ENCODE measurements around the gene GREM1.

The GREM1 gene

DNA sequence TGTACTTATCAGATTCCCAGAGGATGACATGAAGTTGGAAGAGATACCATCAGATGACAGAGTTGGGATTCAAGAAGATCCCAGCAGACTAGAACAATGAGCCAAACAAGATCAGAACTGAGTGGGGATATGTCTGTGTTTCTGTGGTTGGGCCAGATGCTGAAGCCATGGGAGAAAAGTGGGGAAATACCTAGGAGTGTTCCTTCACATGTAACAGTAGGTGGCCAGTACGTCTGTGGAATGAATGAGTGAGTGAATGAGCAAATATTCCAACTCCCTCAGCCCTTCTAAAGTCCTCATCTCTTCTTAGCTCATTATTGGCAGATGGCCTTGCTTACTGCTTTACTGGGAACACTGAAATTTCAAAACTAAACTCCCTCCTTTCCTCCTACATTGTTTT is 32.2 kb upstream of the GREM1 start:
- TF ChIP-seq ZNF274 (IDR thresholded peaks at IDR 0.05; ENCODE audit: low read depth, low read length): no peak
- no peak overlapping the region for H3K4me3 ChIP-seq (ENCODE audit: low read length)

- no peak overlapping the region for H3K4me3 ChIP-seq (ENCODE audit: low read length)
- no peak for TF ChIP-seq ZNF274 (IDR thresholded peaks at IDR 0.05; ENCODE audit: low read depth, low read length)
These were observed 30.2 kb upstream of the GREM1 start for GRCh38 chr15:32687556-32687955.

DNA sequence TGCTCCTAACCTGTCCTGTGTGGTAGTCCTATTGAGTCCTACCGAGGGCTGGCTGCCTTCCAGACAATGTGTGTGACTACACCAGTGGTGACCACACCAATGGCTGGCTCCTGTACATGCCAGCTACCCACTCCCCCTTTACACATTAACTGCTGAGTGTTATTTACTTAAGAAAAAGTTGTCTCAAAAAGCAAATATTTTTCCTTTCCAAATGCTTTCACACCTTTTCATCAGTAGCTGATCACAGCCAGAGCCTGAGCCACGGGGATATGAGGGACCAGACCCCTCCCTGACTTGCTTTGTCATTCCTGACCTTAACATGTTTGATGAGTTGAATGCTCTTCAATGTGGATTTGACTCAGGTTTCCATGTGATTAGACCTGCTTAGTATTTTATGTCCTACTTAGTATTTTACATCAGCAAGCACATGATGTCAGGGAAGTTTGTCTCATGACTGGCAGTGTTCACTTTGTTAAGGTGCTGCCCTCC is 29.6 kb upstream of the GREM1 start:
- no peak overlapping the region for H3K4me3 ChIP-seq (ENCODE audit: low read length)
- TF ChIP-seq ZNF274 (IDR thresholded peaks at IDR 0.05; ENCODE audit: low read depth, low read length): no peak

GRCh38 chr15:32690941-32691688 is 26.7 kb upstream of the GREM1 start:
- TF ChIP-seq ZNF274 (IDR thresholded peaks at IDR 0.05; ENCODE audit: low read depth, low read length): no peak
- no peak overlapping the region for H3K4me3 ChIP-seq (ENCODE audit: low read length)

DNA sequence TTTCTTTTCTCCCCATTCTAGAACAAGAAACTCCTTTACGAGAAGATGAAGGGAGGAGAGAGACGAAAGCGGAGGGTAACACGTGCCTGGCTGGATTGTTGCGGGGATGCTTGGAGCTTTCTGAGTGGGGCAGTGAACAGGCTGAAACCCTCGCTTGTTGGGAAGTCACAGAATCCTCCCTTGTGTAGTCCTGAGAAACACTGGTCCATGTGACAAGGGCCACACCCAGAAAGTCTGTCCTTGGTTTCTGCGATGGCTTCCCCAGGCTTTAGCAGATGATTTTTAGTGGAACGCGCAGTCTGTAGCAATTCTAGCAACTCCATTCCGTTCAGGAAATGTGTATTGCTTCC is 26.1 kb upstream of the GREM1 start:
- TF ChIP-seq ZNF274 (IDR thresholded peaks at IDR 0.05; ENCODE audit: low read depth, low read length): no peak
- no peak overlapping the region for H3K4me3 ChIP-seq (ENCODE audit: low read length)

DNA sequence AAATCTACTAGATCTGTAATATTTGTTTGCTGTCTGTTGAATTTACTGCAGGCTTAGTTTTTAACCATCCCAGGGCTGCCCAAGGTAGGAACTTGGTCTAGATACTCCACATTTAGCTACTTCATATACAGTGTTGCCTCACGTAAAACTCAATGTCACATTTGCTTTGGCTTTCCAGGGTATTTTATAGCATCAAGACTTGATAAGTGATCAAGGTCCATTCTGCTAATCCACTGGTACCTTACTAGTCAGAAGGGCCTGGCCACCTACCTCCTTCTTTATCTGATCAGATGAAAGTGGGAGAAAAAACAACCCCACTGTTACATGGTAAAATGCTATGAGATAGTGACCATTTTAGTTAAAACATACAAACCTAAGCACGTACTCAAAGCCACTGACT is 25.5 kb upstream of the GREM1 start:
- H3K4me3 ChIP-seq (ENCODE audit: low read length): no peak overlapping the region
- no peak for TF ChIP-seq ZNF274 (IDR thresholded peaks at IDR 0.05; ENCODE audit: low read depth, low read length)

DNA sequence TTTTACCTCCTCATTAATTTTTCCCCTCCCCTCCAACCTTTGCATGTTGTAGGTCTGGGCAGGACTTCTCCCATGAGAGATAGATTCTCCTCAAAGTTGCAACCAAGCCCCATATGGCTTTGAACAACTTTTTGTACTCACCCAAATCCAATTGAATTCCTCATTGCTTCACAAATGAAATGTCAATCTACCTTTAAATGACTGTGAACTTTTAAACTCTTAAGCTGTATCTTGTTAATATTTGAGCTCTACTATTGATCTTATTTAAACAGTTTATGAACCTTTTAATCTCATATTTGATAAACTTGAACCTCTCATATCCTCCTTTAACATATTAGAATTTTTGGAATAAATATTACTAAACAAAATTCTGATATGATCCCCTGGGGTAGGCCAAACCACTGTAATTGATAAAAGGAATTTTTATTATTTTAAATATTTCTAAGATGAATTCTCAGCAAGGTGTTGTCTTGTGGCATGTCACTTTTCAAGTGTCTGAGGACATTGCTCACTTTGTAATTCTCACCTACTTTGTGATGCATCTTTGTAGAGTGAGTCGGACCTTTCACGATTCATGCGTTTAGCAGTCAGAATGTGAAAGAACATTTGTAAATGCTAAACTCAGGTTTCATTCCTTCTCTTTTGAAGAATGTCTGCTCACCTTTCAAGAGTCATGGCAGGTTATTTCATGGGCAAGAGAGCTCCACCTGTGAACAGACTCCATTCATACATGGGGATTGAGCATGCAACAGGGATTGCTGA is 23.4 kb upstream of the GREM1 start:
- no peak for TF ChIP-seq ZNF274 (IDR thresholded peaks at IDR 0.05; ENCODE audit: low read depth, low read length)
- H3K4me3 ChIP-seq (ENCODE audit: low read length): no peak overlapping the region

- TF ChIP-seq ZNF274 (IDR thresholded peaks at IDR 0.05; ENCODE audit: low read depth, low read length): no peak
- H3K4me3 ChIP-seq (ENCODE audit: low read length): no peak overlapping the region
These were observed 18.9 kb upstream of the GREM1 start for GRCh38 chr15:32698773-32699390.

DNA sequence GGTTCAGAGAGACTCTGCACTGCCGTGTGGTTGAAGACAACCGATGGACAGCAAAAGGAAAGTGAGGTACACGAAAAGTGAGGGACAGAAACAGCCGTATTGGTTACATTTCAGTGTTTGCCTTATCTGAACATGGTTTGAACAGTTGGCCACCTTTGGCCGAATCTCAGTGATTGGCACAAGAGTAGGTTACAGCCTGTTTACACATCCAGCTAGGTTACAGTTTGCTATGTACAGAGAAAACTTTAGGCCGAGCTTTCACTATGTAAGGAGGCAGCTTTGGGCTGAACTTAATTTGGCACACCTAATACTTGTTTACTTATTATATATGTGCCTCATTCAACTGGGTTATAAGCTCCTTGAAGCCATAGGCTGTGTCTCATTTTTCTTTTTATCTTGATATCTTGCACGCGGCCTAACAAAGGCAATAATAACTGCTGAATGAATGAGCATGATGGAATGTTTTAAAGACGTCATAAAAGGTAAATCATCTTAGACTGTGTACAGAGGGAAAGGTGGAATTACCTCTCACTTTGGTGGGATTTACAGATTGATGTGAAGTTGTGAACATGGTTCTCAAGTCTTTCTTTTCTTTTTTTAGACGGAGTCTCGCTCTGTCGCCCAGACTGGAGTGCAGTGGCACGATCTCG is 17.2 kb upstream of the GREM1 start:
- no peak for TF ChIP-seq ZNF274 (IDR thresholded peaks at IDR 0.05; ENCODE audit: low read depth, low read length)
- no peak overlapping the region for H3K4me3 ChIP-seq (ENCODE audit: low read length)

- no peak overlapping the region for H3K4me3 ChIP-seq (ENCODE audit: low read length)
- no peak for TF ChIP-seq ZNF274 (IDR thresholded peaks at IDR 0.05; ENCODE audit: low read depth, low read length)
These were observed 15.9 kb upstream of the GREM1 start for GRCh38 chr15:32701863-32702262.

DNA sequence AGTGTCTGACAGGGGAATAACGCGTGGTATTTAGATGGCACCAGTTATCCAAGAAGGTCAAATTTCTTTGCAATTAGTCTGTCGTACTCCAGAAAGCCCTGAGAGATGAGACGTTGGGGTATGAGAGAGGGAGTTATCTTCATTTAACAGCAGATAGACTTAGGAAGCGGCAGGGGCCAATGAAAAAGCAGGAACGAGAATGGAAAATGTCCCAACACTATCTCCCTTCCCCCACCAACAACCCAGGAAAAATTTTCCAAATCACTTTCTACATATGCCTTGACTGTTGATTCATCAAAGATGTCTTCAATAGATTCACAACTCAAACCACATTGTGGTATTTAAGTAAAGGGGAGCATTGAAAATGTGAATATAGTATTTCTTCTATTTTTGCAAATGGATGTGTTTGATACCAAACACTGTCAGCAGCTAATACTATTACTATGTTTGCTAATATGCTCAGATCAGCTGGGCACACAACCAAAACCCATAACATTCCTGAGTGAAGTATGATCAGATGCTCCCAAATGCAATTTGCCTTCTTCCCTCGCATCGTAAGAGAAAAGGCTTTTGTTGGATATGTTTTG is 13.3 kb upstream of the GREM1 start:
- H3K4me3 ChIP-seq (ENCODE audit: low read length): no peak overlapping the region
- TF ChIP-seq ZNF274 (IDR thresholded peaks at IDR 0.05; ENCODE audit: low read depth, low read length): no peak

GRCh38 chr15:32705446-32705845 is 12.4 kb upstream of the GREM1 start:
- no peak for TF ChIP-seq ZNF274 (IDR thresholded peaks at IDR 0.05; ENCODE audit: low read depth, low read length)
- H3K4me3 ChIP-seq (ENCODE audit: low read length): no peak overlapping the region

GRCh38 chr15:32706704-32707103 is 11.1 kb upstream of the GREM1 start:
- H3K4me3 ChIP-seq (ENCODE audit: low read length): no peak overlapping the region

GRCh38 chr15:32707436-32707835 is 10.4 kb upstream of the GREM1 start:
- no peak overlapping the region for H3K4me3 ChIP-seq (ENCODE audit: low read length)
- TF ChIP-seq ZNF274 (IDR thresholded peaks at IDR 0.05; ENCODE audit: low read depth, low read length): no peak

More at GRCh38 chr15:32706704-32707103, 11.1 kb upstream of the GREM1 start:
- TF ChIP-seq ZNF274 (IDR thresholded peaks at IDR 0.05; ENCODE audit: low read depth, low read length): no peak
